HG02642 (cell line): Measurements from ENCODE around the gene ACSM5.
"Not testable (repeated sequence)": the region's sequence is repeated elsewhere in the genome, so short reads cannot be mapped to it uniquely, and the experiment has no call there.

Experiments
- ATAC-seq: cut with Tn5 transposase; IDR thresholded peaks from one replicate; pipeline ENCODE4 v1.9.1; 2021; ENCODE audit warnings: mild to moderate bottlenecking; ENCODE audit not compliant: unreplicated experiment, poor library complexity

ACSM5 gene

GRCh38 chr16:20397468-20398074, 11.8 kb upstream of the ACSM5 start:
- ATAC-seq, result no peak

- no peak for ATAC-seq
Observed at GRCh38 chr16:20398603-20399002, 10.7 kb upstream of the ACSM5 start.

GRCh38 chr16:20399185-20399584, 10.1 kb upstream of the ACSM5 start:
- no peak for ATAC-seq

GRCh38 chr16:20401066-20401465, 8.3 kb upstream of the ACSM5 start:
- no peak for ATAC-seq

- no peak for ATAC-seq
Observed at GRCh38 chr16:20401475-20402016, 7.8 kb upstream of the ACSM5 start.

GRCh38 chr16:20402651-20403050, 6.7 kb upstream of the ACSM5 start:
- ATAC-seq, result no peak

- ATAC-seq, result no peak
Observed at GRCh38 chr16:20404637-20405036, 4.7 kb upstream of the ACSM5 start, which contains the start of gene PDILT. PDILT (minus strand) TSS chr16:20404737; CDS start chr16:20399300, 5,437 bp downstream.

- peak; percentile 69 for ATAC-seq
Observed at GRCh38 chr16:20410121-20410723, 888 bp downstream of the ACSM5 start.

GRCh38 chr16:20411055-20411454, 1.7 kb downstream of the ACSM5 start:
- no peak for ATAC-seq

- ATAC-seq, result no peak
Observed at GRCh38 chr16:20415541-20415940, 6.2 kb downstream of the ACSM5 start.

GRCh38 chr16:20419093-20419492, 9.8 kb downstream of the ACSM5 start:
- not testable (repeated sequence) for ATAC-seq

GRCh38 chr16:20421748-20422147, 12.4 kb downstream of the ACSM5 start:
- ATAC-seq, result not testable (repeated sequence)

GRCh38 chr16:20423772-20424128, 14.4 kb downstream of the ACSM5 start:
- not testable (repeated sequence) for ATAC-seq

GRCh38 chr16:20424129-20424866, 15.0 kb downstream of the ACSM5 start:
- ATAC-seq, result no peak

- ATAC-seq, result not testable (repeated sequence)
Observed at GRCh38 chr16:20427401-20427797, 18.1 kb downstream of the ACSM5 start.

- ATAC-seq, result not testable (repeated sequence)
Observed at GRCh38 chr16:20429499-20429898, 20.2 kb downstream of the ACSM5 start.

GRCh38 chr16:20430480-20430879, 21.1 kb downstream of the ACSM5 start:
- ATAC-seq, result not testable (repeated sequence)

- ATAC-seq, result no peak
Observed at GRCh38 chr16:20430948-20431347, 21.6 kb downstream of the ACSM5 start.

- ATAC-seq, result not testable (repeated sequence)
Observed at GRCh38 chr16:20438950-20439349, 29.6 kb downstream of the ACSM5 start.

- not testable (repeated sequence) for ATAC-seq
Observed at GRCh38 chr16:20439820-20440231, 30.5 kb downstream of the ACSM5 start.

- ATAC-seq, result not testable (repeated sequence)
Observed at GRCh38 chr16:20440731-20441130, 31.4 kb downstream of the ACSM5 start.
